Subcutaneous adipose tissue (tissue), 4 donors: Measurements from ENCODE around the gene IPCEF1. TPM values are rescaled to one million over a fixed set of nuclear protein-coding genes. Genes with fewer than 3 reads are reported as not detected.

Source experiments
- CTCF ChIP-seq: fragments of 450-650 bp; IDR thresholded peaks from one replicate; pipeline ENCODE4 v1.5.1; 2016; ENCODE audit warnings: low read depth, mild to moderate bottlenecking, control low read depth, antibody characterized with exemption, moderate library complexity
- total RNA-seq, 4 donors: library from RNA; depleted of rRNA; stranded (reverse); fragments of >200 nt; gene quantifications; one replicate each; pipeline ENCODE4 v1.1.0, GENCODE V29; 2016

IPCEF1 gene
- total RNA-seq, 4 donors from 2014 or later, result 0.82 to 2.9 (median 1.5) TPM

GRCh38 chr6:154230910-154231595 lies 125.5 kb downstream of the IPCEF1 start:
- no peak for TF ChIP-seq CTCF

GRCh38 chr6:154230393-154230792 lies 126.2 kb downstream of the IPCEF1 start:
- no peak for TF ChIP-seq CTCF

GRCh38 chr6:154229786-154230185 lies 126.8 kb downstream of the IPCEF1 start:
- no peak for TF ChIP-seq CTCF

- TF ChIP-seq CTCF, result no peak
Observed at GRCh38 chr6:154228521-154228905, 128.1 kb downstream of the IPCEF1 start.

- TF ChIP-seq CTCF, result no peak
Observed at GRCh38 chr6:154227862-154228520, 128.6 kb downstream of the IPCEF1 start.

- no peak for TF ChIP-seq CTCF
Observed at GRCh38 chr6:154226461-154226860, 130.1 kb downstream of the IPCEF1 start.

GRCh38 chr6:154223296-154223695 lies 133.3 kb downstream of the IPCEF1 start:
- no peak for TF ChIP-seq CTCF
